ENCODE results near the gene TAS2R38.

DNA sequence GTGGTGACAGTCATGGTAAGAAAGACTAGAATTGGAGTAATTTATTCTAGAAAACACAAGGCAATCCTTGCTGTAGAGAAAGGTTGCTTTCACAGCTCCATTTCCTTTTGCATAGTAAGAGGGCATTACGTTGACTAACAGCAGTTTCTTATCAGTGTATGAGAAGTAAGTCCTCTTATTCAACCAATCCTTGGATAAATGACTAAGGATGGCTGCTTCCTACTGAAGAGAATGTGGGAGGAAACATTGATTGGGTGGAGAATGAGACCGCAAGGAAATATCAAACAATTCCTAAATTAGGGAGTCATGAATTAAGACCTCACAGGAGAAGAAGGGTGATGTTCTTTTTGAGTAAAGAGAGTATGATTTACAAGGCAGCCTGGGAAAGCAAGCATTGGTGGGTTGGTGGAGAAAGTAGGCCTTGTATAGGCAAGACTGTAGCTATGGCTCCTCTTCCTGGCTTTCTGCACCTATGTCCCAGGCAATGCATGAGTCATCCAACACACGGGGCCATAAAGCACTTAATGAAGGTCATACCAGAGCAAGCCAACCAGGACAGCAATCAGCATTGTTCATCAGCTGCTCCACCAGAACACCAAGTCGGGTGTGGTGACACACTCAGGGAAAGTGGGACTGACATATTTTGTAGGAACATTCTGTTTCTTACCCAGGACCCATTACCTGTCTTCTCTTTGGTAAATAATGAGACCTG, 27.7 kb upstream of the TAS2R38 start:
- TF ChIP-seq, protein P1, sequence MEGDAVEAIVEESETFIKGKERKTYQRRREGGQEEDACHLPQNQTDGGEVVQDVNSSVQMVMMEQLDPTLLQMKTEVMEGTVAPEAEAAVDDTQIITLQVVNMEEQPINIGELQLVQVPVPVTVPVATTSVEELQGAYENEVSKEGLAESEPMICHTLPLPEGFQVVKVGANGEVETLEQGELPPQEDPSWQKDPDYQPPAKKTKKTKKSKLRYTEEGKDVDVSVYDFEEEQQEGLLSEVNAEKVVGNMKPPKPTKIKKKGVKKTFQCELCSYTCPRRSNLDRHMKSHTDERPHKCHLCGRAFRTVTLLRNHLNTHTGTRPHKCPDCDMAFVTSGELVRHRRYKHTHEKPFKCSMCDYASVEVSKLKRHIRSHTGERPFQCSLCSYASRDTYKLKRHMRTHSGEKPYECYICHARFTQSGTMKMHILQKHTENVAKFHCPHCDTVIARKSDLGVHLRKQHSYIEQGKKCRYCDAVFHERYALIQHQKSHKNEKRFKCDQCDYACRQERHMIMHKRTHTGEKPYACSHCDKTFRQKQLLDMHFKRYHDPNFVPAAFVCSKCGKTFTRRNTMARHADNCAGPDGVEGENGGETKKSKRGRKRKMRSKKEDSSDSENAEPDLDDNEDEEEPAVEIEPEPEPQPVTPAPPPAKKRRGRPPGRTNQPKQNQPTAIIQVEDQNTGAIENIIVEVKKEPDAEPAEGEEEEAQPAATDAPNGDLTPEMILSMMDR (IDR thresholded peaks at IDR 0.05 in 4 of 5, conservative IDR thresholded peaks at IDR 0.05 in 1 of 5) = no peak
- no peak for TF ChIP-seq POLR2A (IDR thresholded peaks at IDR 0.05)

Measured in gastrocnemius medialis (tissue), 4 donors.